Activated T-cell treated with anti-CD3 and anti-CD28 coated beads for 4 hours (primary cell): ENCODE measurements around the gene STK35.
"Not testable (repeated sequence)": the region's sequence is repeated elsewhere in the genome, so short reads cannot be mapped to it uniquely, and the experiment has no call there.

ENCODE experiments used
- DNase-seq: peaks from one replicate; pipeline ENCODE4 v3.0.0-alpha.2; 2020

STK35 gene

GRCh38 chr20:2164421-2164820, 62.8 kb downstream of the STK35 start:
- no peak for DNase-seq

DNA sequence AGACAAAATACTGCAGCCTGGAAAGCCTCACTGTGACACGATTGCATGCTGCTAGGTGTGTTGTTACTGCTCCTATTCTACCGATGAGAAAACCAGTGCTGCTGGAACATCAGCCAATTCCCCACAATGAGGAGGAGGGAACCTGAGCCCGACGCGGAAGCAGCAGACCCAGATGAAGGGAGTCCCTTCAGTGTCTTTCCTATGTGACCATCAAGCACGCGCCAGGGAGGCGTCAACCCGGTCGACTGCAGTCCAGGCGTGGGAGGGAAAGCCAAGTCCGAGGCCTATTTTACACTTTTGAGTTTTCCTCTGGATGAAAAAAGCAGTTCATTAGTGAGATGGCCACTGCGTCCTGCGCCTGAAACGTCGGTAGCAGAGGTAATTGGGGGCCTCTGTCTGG, 63.3 kb downstream of the STK35 start:
- DNase-seq = no peak

GRCh38 chr20:2165871-2166270, 64.2 kb downstream of the STK35 start:
- no peak for DNase-seq

DNA sequence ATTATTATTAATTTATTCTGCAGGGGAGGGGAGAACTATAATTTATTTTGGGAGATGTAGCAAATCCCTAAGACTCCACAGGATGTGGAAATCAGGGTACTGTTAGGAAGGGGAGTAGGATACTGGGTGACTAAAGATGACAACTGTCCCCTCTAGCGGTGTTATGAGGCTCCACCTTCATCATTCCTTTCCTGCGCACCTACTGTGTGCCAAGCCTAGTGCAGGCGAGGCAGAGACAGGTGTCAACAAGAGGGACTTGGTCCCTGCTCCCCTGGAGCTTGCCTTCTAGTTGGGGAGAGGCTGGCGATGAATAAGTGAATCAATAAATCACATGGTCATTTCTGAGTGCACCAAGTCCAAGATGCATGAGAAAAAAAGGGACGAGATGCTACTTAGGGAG, 65.5 kb downstream of the STK35 start:
- no peak for DNase-seq

GRCh38 chr20:2168946-2169345, 67.3 kb downstream of the STK35 start:
- no peak for DNase-seq

- DNase-seq = no peak
These were observed 67.9 kb downstream of the STK35 start for GRCh38 chr20:2169456-2170088.

GRCh38 chr20:2170404-2170803, 68.8 kb downstream of the STK35 start:
- DNase-seq = no peak

GRCh38 chr20:2171266-2171790, 69.7 kb downstream of the STK35 start:
- no peak for DNase-seq

DNA sequence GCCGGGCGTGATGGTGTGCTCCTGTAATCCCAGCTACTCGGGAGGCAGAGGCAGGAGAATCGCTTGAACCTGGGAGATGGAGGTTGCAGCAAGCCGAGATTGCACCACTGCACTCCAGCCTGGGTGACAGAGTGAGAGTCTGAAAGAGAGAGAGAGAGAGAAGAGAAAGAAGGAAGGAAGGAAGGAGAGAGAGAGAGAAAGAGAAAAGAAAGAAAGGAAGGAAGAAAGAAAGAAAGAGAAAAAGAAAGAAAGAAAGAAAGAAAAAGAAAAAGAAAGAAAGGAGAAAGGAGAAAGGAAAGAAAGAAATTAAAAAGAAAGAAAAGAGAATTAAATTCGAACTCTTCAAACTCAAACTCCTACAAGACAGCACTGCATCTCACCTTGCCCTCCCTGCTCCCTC, 70.2 kb downstream of the STK35 start:
- not testable (repeated sequence) for DNase-seq

DNA sequence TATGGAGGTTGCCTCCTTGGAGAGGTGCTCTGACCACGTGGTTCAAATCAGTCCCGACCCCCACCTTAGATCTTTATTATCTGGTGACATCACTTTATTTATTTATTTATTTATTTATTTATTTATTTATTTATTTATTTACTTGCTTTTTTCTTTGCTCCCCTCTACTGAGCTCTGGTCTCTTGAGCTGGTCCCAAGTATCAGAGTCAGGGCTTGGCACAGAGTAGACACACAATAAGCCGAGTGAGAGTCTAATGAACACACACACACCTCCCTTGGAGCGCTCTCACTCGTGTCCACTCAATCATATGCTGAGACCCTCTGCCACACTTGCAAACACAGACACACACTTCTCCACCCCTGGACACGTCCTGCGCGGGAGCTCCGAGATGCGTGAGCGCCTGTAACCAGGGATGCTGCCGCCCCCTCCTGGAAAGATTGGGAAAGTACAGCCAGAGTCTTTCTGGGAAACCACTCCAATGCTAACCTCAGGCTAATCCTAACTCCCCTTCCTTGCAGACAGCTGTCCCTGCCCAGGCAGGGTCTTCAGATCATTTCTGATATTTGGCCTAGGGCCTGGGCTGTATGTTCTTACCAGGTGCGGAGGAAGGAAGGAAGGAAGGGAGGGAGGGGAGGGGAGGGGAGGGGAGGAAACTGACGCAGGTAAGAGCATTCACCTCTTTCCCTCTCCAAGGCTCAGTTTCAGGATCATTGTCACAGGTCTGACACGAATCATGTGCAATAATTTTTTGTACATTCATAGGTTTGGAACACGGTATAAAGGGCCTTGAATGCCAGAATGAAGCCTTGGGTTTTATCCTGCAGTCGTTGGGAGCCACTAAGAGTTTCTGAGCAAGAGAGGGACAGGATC, 70.9 kb downstream of the STK35 start:
- peak; percentile 63 for DNase-seq

- no peak for DNase-seq
These were observed 71.6 kb downstream of the STK35 start for GRCh38 chr20:2173186-2173585.

DNA sequence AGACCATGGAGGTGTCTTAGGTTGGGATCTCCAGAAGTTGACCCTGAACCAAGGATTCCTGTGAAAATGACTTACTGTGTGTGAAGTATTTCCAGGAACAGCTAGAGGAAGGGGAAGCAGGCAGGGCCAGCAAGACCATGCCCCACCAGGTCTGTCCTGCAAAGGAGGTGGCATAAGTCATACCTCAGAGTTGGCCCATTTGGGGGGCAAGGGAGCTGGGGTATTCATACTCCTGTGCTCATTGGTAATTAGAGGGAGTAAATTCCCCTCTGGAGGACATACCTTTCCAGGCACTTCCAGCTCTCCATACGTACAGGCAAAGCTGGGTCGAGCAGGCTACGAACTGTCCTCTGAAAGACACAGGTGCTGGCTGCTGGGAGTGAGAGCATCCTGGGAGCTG, 72.4 kb downstream of the STK35 start:
- no peak for DNase-seq

DNA sequence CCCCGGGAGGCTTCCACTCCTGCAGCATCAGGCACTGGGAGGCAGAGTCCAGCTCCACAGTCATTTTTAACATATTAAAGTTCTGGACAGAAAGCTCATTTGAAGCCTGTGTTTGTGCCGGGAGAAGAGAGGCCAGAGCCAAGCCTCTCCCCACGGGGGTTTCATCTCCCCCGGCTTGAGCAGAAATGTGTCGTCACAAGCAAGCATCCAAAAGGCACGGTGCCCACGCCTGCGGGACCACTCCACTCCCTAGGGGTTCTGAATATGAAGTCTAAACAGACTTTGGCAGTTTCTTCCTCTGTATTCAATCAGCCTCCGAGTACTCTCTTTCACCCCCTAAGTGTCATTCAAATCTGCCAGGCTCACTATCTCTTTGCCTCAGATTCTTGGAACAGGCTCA, 75.3 kb downstream of the STK35 start:
- DNase-seq = no peak

DNA sequence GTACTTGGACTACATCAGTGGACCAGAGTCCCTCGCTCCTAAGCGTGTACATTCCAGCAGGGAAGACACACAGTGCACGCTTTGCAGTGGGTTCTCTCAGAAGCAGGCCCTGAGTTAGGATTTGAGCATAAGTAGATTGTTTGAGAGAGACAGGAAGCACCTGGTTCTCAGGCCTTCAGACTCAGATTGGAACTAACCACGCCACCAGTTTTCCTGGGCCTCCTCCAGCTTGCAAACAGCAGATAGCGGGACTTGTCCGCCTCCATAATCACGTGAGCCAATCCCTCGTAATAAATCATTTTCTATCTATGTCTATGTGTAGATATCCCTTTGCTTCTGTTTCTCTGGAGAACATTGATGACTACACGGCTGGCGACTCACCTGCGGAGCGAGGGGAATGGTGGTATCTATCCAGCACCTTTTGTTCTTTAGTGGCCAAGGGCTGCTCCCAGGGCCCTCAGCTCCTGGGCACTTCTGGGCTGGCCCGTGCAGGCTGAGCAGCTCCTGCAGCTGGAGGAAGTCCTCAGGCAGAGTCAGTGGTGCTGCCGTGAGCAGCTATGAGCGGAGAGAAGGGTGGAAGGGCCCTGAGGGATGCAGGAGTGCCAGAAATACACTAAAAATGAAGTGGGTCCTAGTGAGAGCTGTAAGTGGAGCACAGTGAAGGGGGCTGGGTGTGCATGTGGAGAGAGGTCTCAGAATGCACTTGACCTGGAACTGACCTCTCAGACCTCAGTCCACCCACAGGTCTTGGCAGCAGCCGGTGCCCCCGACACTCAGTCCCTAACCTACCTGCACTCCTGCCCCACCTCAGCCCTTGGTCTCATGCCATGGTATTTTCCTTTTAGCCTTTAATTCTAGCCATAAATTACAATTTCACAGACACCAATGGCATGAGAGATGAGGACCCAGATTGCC, 76.9 kb downstream of the STK35 start:
- no peak for DNase-seq

GRCh38 chr20:2179233-2179580, 77.6 kb downstream of the STK35 start:
- DNase-seq = no peak

- DNase-seq = no peak
These were observed 78.3 kb downstream of the STK35 start for GRCh38 chr20:2179949-2180348.

GRCh38 chr20:2183381-2183780, 81.8 kb downstream of the STK35 start:
- no peak for DNase-seq

DNA sequence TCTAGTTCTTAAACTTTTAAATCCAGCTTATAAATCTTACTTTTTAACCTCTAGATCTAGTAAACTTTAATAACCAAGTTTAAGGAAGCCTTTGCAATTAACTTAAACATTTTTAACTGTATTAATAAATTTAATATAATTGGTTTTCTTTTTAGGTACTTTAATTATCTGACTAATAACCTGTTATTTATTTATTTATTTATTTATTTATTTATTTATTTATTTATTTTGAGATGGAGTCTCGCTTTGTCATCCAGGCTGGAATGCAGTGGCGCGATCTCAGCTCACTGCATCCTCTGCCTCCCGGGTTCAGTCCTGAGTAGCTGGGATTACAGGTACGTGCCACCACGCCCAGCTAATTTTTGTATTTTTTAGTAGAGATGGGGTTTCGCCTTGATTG, 83.3 kb downstream of the STK35 start:
- not testable (repeated sequence) for DNase-seq

DNA sequence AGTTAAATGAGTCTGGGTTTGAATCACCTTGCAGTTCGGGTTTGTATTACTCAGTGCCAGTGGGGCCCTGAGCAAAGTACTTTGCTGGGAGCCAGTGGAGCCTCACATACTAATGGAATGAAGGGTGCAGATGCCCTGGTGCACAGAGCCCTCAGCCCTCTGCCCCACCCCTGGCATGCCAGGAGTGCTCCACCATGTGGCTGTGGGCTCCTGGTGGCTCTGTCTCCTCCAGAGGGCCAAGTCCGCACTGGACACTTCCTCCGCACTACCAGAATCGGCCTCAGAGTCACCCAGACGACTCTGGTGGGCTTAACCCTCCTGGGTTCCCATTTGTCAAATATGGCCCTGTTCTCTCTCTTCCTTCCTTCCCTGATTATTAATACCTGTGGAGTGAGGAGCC, 94.0 kb downstream of the STK35 start:
- DNase-seq = no peak

- DNase-seq = no peak
These were observed 95.5 kb downstream of the STK35 start for GRCh38 chr20:2197166-2197565.
